ENCODE data around the gene PTPN18. TPM values are rescaled to one million over a fixed set of nuclear protein-coding genes. Genes with fewer than 3 reads are reported as not detected.

Gene PTPN18
- total RNA-seq, 1 donor from 2014 or later, result 52.2 TPM

Other genes with a start within 250 kb of the PTPN18 start
- not detected for gene POTEF, start 226.8 kb upstream of the PTPN18 start, total RNA-seq
- gene CCDC74B, start 210.9 kb upstream of the PTPN18 start, total RNA-seq, result 0.64 TPM
- 32.7 TPM for gene SMPD4, start 174.5 kb upstream of the PTPN18 start, total RNA-seq
- 132 TPM for gene MZT2B, start 173.8 kb upstream of the PTPN18 start, total RNA-seq
- not detected for gene TUBA3E, start 157.6 kb upstream of the PTPN18 start, total RNA-seq
- gene IMP4, start 13.2 kb upstream of the PTPN18 start, total RNA-seq, result 104 TPM
- gene POTEI, start 153.3 kb downstream of the PTPN18 start, total RNA-seq, result not detected
- not detected for gene CFC1B, start 165.2 kb downstream of the PTPN18 start, total RNA-seq
- not detected for gene CFC1, start 243.5 kb downstream of the PTPN18 start, total RNA-seq